Measurements from ENCODE around the gene TTC16. TPM values are rescaled to one million over a fixed set of nuclear protein-coding genes. Genes with fewer than 3 reads are reported as not detected.

TTC16 gene
- total and polyA plus RNA-seq, 2 of the 8 experiments (the other 6 are each of a cell fraction or from before 2014, with no cell fraction given), result 0.03 TPM; not detected in 1

GRCh38 chr9:127722055-127722745, 6.3 kb downstream of the TTC16 start:
- no peaks in the 10 kb centered on the region for H4K20me1 ChIP-seq (replicated peaks in 1 of 2; ENCODE audit: control insufficient read depth in 1 of 2, insufficient read depth in 2 of 2, low read length in 2 of 2)
- H2AK5ac ChIP-seq (ENCODE audit: low read depth, low read length), result 0 out of 2 replicates have a peak overlapping the region, but pooled peaks have one; percentile 10
- peak overlapping the region; percentile 69 for H4K91ac ChIP-seq (replicated peaks; ENCODE audit: insufficient read length, low read length)
- H2BK15ac ChIP-seq (ENCODE audit: low read length), result 0 out of 2 replicates have a peak overlapping the region, but pooled peaks have one; percentile 19
- no peak overlapping the region for H2BK5ac ChIP-seq (ENCODE audit: low read depth, low read length)
- H3K14ac ChIP-seq (ENCODE audit: insufficient read length), result no peak overlapping the region
- H2AFZ ChIP-seq (ENCODE audit: low read length), result no peak overlapping the region
- H3K4me3 ChIP-seq (ENCODE audit: extremely low read depth in 1 of 4, insufficient read depth in 2 of 4, low read depth in 3 of 4, low read length in 4 of 4), result no peak overlapping the region
- POLR2A ChIA-PET (ENCODE audit: partially characterized antibody), result interaction anchor here (1.1 to 1.6 kb wide), 3 partner anchors 11 to 147 kb away, joined by 3 to 7 read pairs (median 3); partner anchors contain the start of gene CDK9
- H3K4ac ChIP-seq (replicated peaks; ENCODE audit: insufficient read length, low read depth, low read length), result peak overlapping the region; percentile 54
- CTCF ChIA-PET (ENCODE audit: partially characterized antibody), result interaction anchor here (1.0 to 1.4 kb wide), 7 partner anchors 9 to 81 kb away, joined by 3 to 7 read pairs (median 4); partner anchors contain the start of gene CDK9
- H3K23me2 ChIP-seq (ENCODE audit: low read depth, low read length), result no peaks in the 10 kb centered on the region
- no peaks in the 10 kb centered on the region for H3K79me1 ChIP-seq (ENCODE audit: low read depth, low read length)
- no peak overlapping the region for H4K5ac ChIP-seq (ENCODE audit: insufficient read length, low read depth, low read length)
- DNase-seq (ENCODE audit: low read depth in 1 of 2, low spot score in 2 of 2) (no peak), FAIRE-seq (no peak)
- no peak overlapping the region for H2BK120ac ChIP-seq (replicated peaks; ENCODE audit: low read depth, low read length)
- H3K4me1 ChIP-seq (replicated peaks in 1 of 4; ENCODE audit: control insufficient read depth in 3 of 4, insufficient read depth in 4 of 4, low read length in 3 of 4), result peaks cover 0 to 18% (median 13%) of the 10 kb centered on the region in 4 experiments; a peak in 5 of 7 replicates
- no peak overlapping the region for H3K9ac ChIP-seq (replicated peaks in 1 of 4; ENCODE audit: extremely low read depth in 1 of 4, low read depth in 3 of 4, low read length in 3 of 4)
- no peak overlapping the region for H2BK20ac ChIP-seq (ENCODE audit: low read length)
- H3K56ac ChIP-seq (replicated peaks; ENCODE audit: insufficient read length, low read depth, low read length), result no peak overlapping the region
- no peak overlapping the region for H3K27ac ChIP-seq (ENCODE audit: low read depth, low read length)
- H3K27me3 ChIP-seq (replicated peaks in 1 of 4; ENCODE audit: control insufficient read depth in 3 of 4, extremely low read depth in 1 of 4, insufficient read depth in 3 of 4, low read length in 3 of 4), result no peaks in the 10 kb centered on the region
- no peak overlapping the region for H3K23ac ChIP-seq (ENCODE audit: insufficient read length)
- H3K36me3 ChIP-seq (ENCODE audit: control insufficient read depth in 2 of 4, insufficient read depth in 4 of 4, low read length in 3 of 4), result no peaks in the 10 kb centered on the region
- 93% methylated on average over 11 of the region's 12 CpGs; no CpG with 5 or more reads in 1 of the 2 experiments for WGBS, 2 experiments (ENCODE audit: extremely low coverage in 1 of 2, insufficient coverage in 1 of 2, insufficient read length in 1 of 2, insufficient replicate concordance in 2 of 2, low coverage in 1 of 2, low lambda C conversion rate in 2 of 2, missing lambda C conversion rate in 1 of 2)
- 0 out of 2 replicates have a peak overlapping the region, but pooled peaks have one; percentile 18 for H2BK12ac ChIP-seq (ENCODE audit: low read depth, low read length)
- H4K8ac ChIP-seq (ENCODE audit: extremely low read depth, insufficient read depth, low read length), result no peak overlapping the region
- H3K79me2 ChIP-seq (ENCODE audit: control insufficient read depth in 1 of 2, insufficient read depth in 2 of 2, low read length in 2 of 2), result no peaks in the 10 kb centered on the region
- H3K18ac ChIP-seq (ENCODE audit: extremely low read depth, low read length), result no peak overlapping the region
- H3K9me3 ChIP-seq (ENCODE audit: insufficient read depth in 2 of 2, low read depth in 1 of 2, low read length in 1 of 2), result no peaks in the 10 kb centered on the region
- H3K4me2 ChIP-seq (ENCODE audit: insufficient read depth in 1 of 2, low read depth in 2 of 2, low read length in 2 of 2), result no peak overlapping the region
- TF ChIP-seq GABPA (IDR thresholded peaks at IDR 0.05; ENCODE audit: borderline replicate concordance, insufficient read depth, low read length) (no peak), SIRT6 (IDR thresholded peaks at IDR 0.05; ENCODE audit: low read length) (no peak), RAD21 (IDR thresholded peaks at IDR 0.05 in 1 of 2, conservative IDR thresholded peaks at IDR 0.05 in 1 of 2; ENCODE audit: low read depth in 2 of 2, low read length in 2 of 2) (no peak), TCF12 (IDR thresholded peaks at IDR 0.05; ENCODE audit: low read depth, low read length) (no peak), TBP (IDR thresholded peaks at IDR 0.05; ENCODE audit: low read depth, low read length) (no peak), BACH1 (IDR thresholded peaks at IDR 0.05; ENCODE audit: low read length) (no peak), CBX5 (IDR thresholded peaks at IDR 0.05; ENCODE audit: low read depth, low read length) (no peak), RXRA (IDR thresholded peaks at IDR 0.05; ENCODE audit: insufficient read depth, low read depth, low read length) (no peak), ATF2 (IDR thresholded peaks at IDR 0.05; ENCODE audit: low read length) (no peak), RBBP5 (IDR thresholded peaks at IDR 0.05; ENCODE audit: borderline replicate concordance, low read depth, low read length) (no peak), SP2 (IDR thresholded peaks at IDR 0.05; ENCODE audit: low read length) (no peak)
